Stimulated activated CD4-positive, alpha-beta T cell treated with anti-CD3 and anti-CD28 coated beads, Interleukin-1b, Interleukin-23, amount 100 ng/mL, for 1 hour (primary cell): ENCODE measurements around the gene PSMA8.
"Not testable (repeated sequence)": the region's sequence is repeated elsewhere in the genome, so short reads cannot be mapped to it uniquely, and the experiment has no call there.

Experiments
- DNase-seq, 2 donors: peaks; one replicate each; pipeline ENCODE4 v3.0.0-alpha.2; 2020; ENCODE audit warnings: low read depth in 2 of 2

The PSMA8 gene

GRCh38 chr18:26233208-26233607 lies 99.5 kb downstream of the PSMA8 start:
- no peak for DNase-seq

- not testable (repeated sequence) for DNase-seq
Observed at GRCh38 chr18:26237363-26237762, 103.7 kb downstream of the PSMA8 start.

GRCh38 chr18:26238718-26239117 lies 105.0 kb downstream of the PSMA8 start:
- not testable (repeated sequence) for DNase-seq

GRCh38 chr18:26242392-26242791 lies 108.7 kb downstream of the PSMA8 start:
- not testable (repeated sequence) for DNase-seq
